ENCODE data around the gene PMM1. TPM values are rescaled to one million over a fixed set of nuclear protein-coding genes. Genes with fewer than 3 reads are reported as not detected.

Gene PMM1
- total RNA-seq, 1 donor from 2014 or later: 13.9 TPM

DNA sequence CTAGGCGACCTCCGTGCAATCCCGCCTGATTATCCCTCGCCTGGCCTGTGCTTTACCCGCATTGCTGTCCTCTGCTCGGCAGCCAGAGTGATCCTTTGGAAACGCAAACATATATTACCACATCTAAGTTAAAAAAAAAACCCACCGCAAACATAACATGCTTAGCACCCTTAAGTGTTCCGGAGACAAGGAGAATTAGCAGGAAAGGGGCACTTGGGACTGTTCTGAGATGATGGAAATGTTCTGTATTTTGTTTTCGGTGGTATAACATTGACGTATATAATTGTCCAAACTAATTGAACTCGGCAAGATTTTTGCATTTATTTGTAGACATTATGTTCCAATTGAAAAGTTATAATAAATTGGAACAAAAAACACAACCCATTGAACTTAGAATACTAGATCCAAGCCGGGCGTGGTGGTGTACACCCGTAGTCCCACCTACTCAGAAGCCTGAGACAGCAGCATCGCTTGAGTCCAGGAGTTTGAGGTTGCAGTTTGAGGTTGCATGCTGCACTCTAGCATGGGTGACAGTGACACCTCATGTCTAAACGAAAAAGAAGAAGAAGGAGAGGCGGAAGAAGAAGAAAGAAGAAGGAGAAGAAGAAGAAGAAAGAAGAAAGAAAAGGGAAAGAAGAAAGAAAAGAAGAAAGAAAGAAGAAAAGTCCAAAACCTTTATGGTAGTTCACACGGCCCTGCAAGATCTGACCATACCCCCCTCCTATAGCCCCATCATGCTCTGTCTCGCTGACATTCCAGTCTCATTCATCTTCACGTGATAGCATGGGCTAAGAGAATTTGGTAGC is 44.8 kb downstream of the PMM1 start:
- intact Hi-C loops (cut with DNase I): no loop called here
- DNase-seq (no peak), ATAC-seq (ENCODE audit: poor library complexity) (no peak)

DNA sequence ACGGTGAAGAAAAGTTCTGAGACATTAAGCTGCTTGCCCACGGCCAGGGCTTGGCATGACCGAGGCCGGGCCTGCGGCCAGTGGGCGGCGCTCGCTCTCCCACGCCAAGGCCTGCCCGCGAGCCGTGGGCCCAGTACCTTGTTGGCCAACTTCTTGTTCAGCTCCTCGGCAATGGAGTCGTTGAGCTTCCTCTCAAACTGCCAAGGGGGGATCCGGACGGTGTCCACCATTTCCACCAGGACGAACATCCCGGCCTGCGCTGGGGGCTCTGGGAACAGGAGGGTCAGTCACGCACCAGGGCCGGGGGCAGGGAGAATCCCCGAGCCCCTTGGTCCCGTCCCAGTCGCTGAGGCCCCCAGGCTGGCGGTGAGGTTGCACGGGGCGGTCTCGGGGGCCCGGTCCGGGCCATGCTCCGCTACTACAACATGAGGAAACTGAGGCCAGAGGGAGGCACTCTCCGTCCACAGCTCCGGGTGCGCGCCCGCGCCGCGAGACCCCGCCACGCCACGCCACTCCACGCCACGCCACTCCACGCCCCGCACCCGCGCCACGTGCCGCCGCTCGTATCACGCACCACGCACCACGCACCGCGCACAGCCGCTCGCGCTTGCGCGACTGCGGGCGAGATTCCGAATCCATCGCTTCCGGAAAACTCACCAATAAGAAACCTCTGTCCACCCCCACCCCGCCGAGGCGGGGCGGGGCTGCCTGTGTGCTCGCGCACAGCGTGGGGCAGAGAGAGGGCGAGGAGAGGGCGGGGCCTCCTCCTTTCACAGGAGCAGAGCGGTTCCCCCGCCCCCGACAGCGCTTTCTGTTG is 45.6 kb downstream of the PMM1 start, which contains the start of gene POLR3H:
Gene POLR3H (minus strand): TSS at position 617 of the 817 bp plus-strand sequence. CDS start 369 bp downstream, at position 248.
- peak; percentile 99 for ATAC-seq (ENCODE audit: poor library complexity)
- intact Hi-C loops (cut with DNase I): no loop called here
- peak; percentile 100 for DNase-seq

DNA sequence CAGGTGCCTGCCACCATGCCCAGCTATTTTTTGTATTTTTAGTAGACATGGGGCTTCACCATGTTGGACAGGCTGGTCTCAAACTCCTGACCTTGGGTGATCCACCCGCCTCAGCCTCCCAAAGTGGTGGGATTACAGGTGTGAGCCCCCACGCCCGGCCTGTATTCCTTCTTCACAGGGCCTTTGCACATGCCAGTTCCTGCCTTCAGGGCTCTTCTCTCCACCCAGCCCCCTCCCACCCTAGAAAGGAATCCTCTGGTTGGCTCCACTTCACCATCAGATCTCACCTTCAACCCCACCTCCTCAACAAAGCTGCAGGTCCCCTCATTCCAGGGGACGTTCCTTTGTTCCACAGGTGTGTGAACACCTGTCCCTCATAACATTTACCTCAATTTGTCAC is 47.4 kb downstream of the PMM1 start:
- intact Hi-C loops (cut with DNase I): no loop called here
- no peak for DNase-seq
- ATAC-seq (ENCODE audit: poor library complexity): no peak

DNA sequence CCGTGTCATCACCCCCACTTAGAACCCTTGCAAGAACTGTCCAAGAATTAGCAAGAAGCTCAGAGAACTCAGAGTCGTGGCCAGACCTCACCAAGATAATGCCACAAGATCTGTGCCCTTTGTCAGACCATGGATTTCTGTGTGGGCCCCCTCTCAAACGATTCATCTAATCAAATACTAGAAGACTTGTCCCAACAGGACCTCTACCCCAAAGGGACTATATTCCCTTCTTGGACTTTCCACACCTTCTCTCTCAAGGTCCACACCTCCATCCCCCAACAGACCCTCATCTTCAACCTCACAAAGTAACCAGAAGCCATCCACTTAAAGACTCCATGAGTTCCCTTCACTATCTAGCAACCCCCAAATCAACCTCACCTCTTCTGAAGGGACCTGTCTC is 48.2 kb downstream of the PMM1 start:
- intact Hi-C loops (cut with DNase I): no loop called here
- no peak for DNase-seq
- no peak for ATAC-seq (ENCODE audit: poor library complexity)

DNA sequence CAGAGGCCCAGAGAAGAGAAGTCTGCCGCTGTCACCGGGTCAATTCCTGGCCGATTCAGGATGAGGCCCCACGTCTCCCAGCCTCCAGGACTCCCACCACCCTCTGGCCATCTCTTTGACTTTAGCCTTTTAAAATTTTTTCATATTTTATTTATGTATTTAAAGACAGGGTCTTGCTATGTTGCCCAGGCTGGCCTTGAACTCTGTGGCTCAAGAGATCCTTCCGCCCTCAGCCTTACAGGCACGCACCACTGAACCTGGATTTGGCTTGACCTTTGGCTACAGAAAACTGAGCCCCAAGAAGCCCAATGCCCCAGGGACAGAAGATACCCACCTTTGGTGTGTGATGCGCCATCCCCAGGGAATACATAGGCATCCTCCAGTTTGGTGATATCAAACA is 49.3 kb downstream of the PMM1 start:
- intact Hi-C loops (cut with DNase I): no loop called here
- ATAC-seq (ENCODE audit: poor library complexity) (no peak), DNase-seq (no peak)

DNA sequence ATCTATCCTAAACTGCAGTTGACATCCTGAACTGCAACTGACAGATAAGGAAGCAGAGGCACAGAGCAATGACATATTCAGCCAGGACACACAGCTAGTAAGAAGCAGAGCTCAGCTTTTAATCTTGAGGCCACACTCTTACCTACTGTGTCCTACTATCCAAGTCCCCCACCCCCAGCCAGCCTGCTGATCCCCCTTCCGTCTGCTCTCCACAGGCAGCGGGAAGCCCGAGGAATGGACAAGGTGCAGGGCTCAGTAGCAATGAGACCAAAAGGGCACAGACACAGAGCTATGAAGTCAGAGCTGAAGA is 49.7 kb downstream of the PMM1 start:
- ATAC-seq (ENCODE audit: poor library complexity): no peak
- intact Hi-C loops (cut with DNase I): no loop called here
- DNase-seq: no peak

DNA sequence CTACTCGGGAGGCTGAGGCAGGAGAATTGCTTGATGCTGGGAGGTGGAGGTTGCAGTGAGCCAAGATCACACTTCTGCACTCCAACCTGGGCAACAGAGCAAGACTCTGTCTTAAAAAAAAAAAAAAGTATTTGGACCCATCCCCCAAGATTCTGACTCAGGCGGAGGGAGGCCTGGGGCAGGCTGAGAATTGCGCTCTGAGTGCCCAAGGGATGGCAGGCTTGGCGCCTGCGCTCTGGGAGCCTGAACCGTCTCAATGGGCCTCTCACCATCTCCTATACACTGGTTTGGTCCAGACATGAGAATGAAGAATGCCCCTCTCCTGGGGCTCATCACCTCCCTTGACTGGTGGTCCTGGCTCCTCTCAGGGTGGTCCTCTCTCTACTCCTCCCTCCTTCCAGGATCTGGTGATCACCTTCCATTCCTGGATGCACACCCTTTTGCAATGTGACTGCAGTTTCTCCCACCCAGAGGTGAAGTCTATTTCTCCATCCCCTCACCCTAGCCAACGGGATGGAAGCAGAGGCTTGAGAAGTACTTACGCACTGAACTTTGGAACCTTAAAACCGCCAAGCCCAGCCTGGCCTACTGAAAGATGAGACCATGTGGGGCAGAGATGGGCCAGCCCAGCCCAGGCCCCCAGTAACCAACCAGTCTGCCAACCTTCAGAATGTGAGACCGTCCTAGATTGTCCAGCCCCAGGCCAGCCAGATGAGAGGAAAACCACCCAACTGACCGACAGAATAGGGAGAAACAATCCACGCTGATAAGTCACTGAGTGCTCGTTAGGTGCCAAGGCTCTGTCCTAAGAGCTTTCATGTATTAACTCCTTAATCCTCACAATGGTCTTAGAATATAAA is 50.3 kb downstream of the PMM1 start:
- DNase-seq (no peak), ATAC-seq (ENCODE audit: poor library complexity) (no peak)
- intact Hi-C loops (cut with DNase I): no loop called here

DNA sequence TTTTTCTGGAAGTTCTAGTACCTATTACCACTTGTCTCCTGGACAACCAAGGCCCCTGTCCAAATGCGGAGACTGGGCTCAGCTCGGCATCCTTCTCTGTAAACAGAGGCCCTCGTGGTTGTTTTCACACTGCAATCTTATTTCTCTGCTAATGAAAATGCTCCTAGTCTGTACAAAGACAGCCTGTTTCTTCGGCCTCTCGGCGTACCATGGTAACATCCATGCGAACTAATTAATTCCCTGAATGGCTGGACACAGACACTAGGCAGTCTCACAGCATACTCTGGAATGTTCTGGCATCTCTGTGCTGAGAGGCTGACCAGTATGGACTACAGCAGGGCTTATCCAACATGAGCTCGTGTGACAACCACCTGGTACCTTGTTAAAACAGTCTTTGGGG is 51.1 kb downstream of the PMM1 start:
- ATAC-seq (ENCODE audit: poor library complexity) (no peak), DNase-seq (no peak)
- intact Hi-C loops (cut with DNase I): no loop called here

DNA sequence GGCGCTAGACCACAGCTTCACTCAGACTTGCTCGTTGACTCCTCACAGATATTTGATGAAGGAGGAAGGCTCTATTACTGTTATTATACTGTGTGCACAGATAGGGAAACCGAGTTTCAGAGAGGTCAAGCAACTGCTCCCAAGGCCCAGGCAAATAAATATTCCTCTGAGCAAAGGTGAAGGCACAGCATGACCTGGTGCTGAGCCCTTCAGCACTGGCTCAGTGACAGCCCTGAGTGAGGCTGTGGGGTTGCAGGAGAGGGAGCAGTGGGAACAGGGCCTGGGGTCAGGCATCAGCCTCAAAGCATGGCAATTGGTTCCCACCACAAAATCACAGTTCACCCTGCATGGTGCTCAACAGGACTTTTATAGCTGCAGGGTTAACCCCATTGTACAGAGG is 52.4 kb downstream of the PMM1 start:
- DNase-seq: no peak
- no peak for ATAC-seq (ENCODE audit: poor library complexity)
- intact Hi-C loops (cut with DNase I): no loop called here

DNA sequence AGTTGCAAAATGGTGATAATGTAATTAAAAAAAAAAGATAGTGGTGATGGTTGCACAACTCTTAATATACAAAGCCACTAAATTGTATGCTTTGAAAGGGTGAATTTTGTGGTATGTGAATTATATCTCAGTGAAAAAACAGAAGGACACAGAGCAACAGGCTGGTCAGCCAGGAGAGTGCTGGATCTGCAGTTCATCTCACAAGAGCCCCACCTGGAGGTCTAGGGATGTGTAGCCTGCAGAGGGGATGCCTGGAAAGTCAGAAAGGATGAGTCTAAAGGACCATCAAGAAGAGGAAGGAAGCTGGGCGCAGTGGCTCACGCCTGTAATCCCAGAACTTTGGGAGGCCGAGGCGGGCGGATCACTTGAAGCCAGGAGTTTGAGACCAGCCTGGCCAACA is 54.4 kb downstream of the PMM1 start:
- ATAC-seq (ENCODE audit: poor library complexity) (no peak), DNase-seq (no peak)
- intact Hi-C loops (cut with DNase I): no loop called here

DNA sequence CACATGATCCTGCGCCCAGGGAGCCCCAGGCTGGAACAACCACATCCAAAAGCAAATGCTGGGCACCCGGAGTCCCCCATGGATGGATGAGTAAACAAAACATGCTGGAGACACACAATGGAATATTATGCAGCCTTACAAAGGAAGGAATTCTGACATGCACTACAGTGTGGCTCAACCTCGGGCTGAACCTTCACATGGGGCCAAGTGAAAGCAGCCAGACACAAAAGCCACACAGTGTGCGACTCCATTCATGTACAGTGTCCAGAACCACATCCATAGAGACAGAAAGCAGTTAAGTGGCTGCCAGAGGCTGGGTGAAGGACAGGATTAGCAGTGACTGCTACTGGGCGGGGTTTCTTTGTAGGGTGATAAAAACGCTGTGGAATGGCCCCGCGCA is 55.4 kb downstream of the PMM1 start:
- DNase-seq: no peak
- ATAC-seq (ENCODE audit: poor library complexity): peak; percentile 17
- intact Hi-C loops (cut with DNase I): no loop called here

DNA sequence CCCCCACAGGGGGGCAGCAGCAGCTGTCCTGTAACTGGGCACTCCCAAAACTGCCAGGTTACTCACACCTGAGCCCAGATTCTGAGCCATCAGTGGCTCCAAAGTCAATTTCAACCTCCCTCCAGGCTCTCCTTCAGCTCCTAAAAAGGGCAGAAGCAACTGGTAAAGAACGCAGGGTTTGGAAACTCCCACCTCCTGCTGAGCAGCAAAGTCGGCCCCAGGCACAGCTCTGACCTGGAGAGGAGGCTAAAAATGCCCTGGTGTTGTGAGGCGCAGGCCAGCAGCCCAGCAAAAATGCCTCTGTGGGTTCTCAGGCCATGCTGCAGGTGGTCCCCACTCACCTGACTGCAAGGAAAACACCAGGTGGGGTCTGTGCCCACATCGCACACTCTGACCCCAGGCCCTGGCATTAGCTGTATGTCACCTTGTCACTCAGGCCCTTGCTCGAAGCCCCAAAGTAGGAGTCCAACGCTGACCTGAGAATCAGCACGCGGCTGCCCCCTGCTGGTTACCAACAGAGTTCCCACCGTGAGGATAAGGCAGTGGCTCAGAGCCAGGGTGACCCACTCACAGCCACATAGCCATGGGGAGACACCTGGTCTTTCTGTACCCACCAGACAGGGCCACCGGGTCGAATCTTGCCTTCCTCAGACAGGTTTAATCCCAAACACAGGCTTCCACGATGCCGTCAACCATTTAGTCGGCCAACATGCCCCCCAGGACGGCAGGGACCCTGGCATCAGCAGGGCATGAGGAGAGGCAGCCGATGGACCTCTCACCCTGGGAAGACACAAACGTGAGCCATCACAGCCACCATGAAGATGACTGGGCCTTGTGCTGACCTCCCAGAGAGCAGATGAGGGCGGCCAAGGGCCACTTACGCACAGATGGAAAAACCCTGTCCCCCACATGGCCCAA is 56.5 kb downstream of the PMM1 start:
- peak; percentile 88 for DNase-seq
- peak; percentile 66 for ATAC-seq (ENCODE audit: poor library complexity)
- intact Hi-C loops (cut with DNase I): no loop called here

DNA sequence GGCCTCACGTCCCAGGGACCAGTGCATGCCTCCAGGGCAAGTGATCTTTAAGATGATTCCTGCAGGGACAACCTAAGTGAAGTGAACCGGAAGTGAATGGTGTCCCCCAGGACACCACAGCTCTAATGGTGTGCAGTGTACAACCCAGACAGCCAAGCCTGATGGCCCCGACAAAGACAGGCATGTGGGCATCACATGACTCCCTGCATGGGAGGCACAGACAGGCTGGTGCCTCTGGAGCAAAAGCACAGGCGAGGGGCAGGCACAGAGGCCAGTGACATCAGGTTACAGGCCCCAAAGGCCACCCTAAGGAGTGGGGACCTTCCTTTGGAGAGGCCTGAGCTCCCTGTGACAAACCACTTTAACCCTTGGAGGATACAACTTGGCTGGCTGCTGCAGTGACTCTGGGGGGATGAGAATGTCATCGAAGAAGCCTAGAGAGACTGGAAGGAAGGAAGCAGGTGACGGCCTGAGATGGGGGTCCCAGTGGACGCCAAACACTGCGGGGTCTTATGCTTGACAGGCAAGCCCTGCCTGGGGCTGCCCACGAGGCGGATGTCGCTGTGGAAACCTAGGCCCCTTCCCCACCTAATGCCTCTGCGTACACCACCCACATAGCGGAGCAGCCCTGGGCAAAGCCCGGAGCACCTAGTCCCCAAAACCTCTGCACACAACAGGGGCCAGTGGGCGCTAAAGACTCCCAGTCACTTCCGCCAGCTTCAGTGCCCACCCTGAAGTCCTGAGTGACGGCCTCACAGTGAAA is 57.7 kb downstream of the PMM1 start:
- ATAC-seq (ENCODE audit: poor library complexity) (peak; percentile 9), DNase-seq (no peak)
- intact Hi-C loops (cut with DNase I): no loop called here

DNA sequence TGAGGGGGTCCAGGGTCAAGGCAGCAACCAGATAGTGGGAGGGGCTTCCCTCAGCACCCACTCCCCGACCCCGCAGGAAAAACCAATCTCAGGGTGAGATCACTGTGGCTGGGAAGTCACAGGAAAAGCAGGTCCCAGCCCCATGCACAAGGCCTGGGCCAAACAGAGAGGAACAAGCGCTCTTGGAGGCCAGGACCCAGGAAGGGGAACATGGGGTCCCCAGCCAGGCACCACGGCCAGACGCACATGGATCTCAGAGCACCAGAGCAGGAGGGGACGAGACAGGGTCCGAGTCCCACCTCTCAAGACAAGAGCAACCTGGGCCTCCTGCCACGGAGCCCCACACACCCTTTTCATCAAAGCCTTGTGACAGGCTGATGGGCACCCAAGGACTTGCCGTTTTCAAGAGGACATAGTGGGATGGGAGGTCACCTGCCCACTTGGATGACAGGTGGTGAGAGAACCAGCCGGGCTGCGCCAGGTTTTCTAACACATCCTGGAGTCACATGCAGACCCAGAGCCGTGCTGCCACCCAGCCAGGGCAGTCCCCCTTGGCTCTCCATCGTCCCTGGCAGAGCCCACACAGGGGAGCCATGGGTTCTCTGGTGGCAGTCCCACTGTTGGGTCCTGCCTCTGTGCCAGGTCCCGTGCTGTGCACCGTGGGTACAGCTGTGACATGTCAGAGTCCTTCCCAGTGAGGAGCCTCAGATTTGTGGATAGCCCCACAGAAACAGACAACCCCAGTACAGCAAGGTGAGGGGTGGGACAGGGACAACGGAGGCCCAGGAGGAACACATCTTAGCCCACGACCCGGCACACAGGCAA is 58.5 kb downstream of the PMM1 start:
- ATAC-seq (ENCODE audit: poor library complexity): peak; percentile 1
- intact Hi-C loops (cut with DNase I): no loop called here
- no peak for DNase-seq

DNA sequence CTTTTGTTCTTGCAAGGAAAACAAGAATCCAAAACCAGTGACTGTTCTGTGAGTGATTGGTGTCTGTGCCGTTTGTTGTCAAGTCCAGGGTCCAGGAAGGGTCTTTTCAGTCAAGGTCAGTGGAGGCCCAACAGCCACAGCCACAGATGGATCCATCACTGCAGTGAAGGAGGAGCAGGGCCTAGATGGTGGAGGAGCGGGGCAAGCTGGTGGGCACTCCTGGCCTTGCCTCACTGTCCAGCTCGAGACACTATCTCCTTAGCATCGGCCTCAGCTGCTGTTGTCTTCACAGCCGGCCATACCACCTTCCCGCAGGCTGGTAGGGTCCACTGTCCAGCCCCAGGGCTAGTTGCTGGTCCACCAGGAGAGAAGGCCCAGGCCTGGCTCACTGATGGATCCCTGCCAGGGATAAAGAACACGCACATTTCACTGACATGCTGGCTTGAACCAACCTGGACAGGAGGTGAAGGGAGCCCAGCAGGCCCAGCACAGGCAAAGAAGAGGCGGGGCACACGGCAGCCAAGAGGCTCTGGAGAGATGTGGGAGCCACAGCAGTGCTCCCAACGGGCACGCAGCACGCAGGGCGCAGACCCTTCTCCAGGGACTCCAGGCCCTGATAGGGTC is 60.6 kb downstream of the PMM1 start:
- intact Hi-C loops (cut with DNase I): no loop called here
- ATAC-seq (ENCODE audit: poor library complexity) (no peak), DNase-seq (no peak)

DNA sequence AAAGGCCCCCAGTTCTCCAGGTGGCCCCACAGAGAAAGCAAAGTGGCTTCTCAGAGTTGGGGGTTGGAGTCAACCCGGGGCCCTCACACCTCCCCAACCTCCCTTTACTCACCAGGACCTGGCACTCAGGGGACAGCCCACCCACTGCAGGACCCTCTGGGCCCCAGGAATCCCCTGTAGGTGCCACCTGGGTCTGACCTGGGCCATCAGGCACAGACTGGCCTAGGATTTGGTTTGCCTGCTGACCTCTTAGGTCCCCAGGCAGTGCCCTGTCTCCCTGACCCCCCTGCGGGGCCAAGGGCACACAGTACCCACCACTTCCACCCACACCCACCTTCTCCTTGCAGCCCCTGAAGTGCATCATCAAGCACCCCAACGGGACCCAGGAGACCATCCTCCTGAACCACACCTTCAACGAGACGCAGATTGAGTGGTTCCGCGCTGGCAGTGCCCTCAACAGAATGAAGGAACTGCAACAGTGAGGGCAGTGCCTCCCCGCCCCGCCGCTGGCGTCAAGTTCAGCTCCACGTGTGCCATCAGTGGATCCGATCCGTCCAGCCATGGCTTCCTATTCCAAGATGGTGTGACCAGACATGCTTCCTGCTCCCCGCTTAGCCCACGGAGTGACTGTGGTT is 61.4 kb downstream of the PMM1 start:
- ATAC-seq (ENCODE audit: poor library complexity) (no peak), DNase-seq (no peak)
- intact Hi-C loops (cut with DNase I): no loop called here

Data from Right ventricle myocardium superior (tissue), 1 donor.